Body of pancreas (tissue), 4 donors: ENCODE measurements around the gene SMOC2. TPM values are rescaled to one million over a fixed set of nuclear protein-coding genes. Genes with fewer than 3 reads are reported as not detected.

ENCODE experiments used
- ATAC-seq: fragments of 150-250 bp; one replicate; pipeline ENCODE4 v1.9.1; 2016
- DNase-seq, 4 donors: peaks; one replicate each; pipeline ENCODE4 v3.0.0-alpha.2; 2019
- H3K27ac ChIP-seq, 4 donors: fragments of 200-600 bp; sonication (generic); 1 replicate in 3 of 4; 2 replicates in 1 of 4; pipeline versions ENCODE4 v1.5.1 to v1.6.1; 2016 to 2019; ENCODE audit warnings: mild to moderate bottlenecking in 1 of 4, mixed read lengths in 1 of 4, moderate library complexity in 1 of 4
- H3K27me3 ChIP-seq, 2 donors: fragments of 200-600 bp; sonication (generic); one replicate each; pipeline ENCODE4 v1.6.0; 2016; ENCODE audit warnings: mild to moderate bottlenecking in 1 of 2
- H3K36me3 ChIP-seq, 2 donors: fragments of 200-600 bp; sonication (generic); replicated peaks in 1 of 2; 2 replicates each; pipeline ENCODE4 v1.5.1; 2016; ENCODE audit warnings: low read depth in 2 of 2; ENCODE audit not compliant: insufficient read depth in 1 of 2
- H3K4me1 ChIP-seq: fragments of 200-600 bp; sonication (generic); one replicate; pipeline ENCODE4 v1.6.0; 2016
- H3K4me3 ChIP-seq, 2 donors: fragments of 200-600 bp; sonication (generic); 1 replicate in 1 of 2; 2 replicates in 1 of 2; pipeline ENCODE4 v1.5.1; 2016 to 2019
- H3K9me3 ChIP-seq, 3 donors: fragments of 200-600 bp; sonication (generic); 1 replicate in 2 of 3; 2 replicates in 1 of 3; pipeline ENCODE4 v1.5.1; 2016
- POLR2A ChIP-seq, 3 donors: fragments of 450-650 bp; IDR thresholded peaks; one replicate each; pipeline ENCODE4 v1.6.1; 2016; ENCODE audit warnings: antibody characterized with exemption in 3 of 3, mild to moderate bottlenecking in 2 of 3
- WGBS, 2 donors: methylation state at CpG; one replicate each; pipeline ENCODE4 v1.1.5; 2017; 5-methylcytosine and 5-hydroxymethylcytosine counted together
- intact Hi-C: fragments of 100-400 bp; cut with DNase I; formaldehyde crosslinking; loops from one replicate; pipeline ENCODE4 v1.15.1; 2023
- total RNA-seq, 2 donors: library from RNA; depleted of rRNA; stranded (reverse); fragments of >200 nt; gene quantifications; one replicate each; pipeline ENCODE4 v1.1.0, GENCODE V29; 2016
- TF ChIP-seq, protein P1 (sequence below), 7 experiments: fragments of 450-650 bp in 4 of 7; fragments of 200-600 bp in 3 of 7; sonication (generic) in 3 of 7; IDR thresholded peaks; one replicate each; pipeline ENCODE4 v1.5.1; 2016 to 2019; ENCODE audit warnings: antibody characterized with exemption in 7 of 7

Gene SMOC2
- total RNA-seq, 2 donors from 2014 or later = 22.7 to 31.4 TPM

GRCh38 chr6:168407842-168408241 lies 33.1 kb upstream of the SMOC2 start:
- H3K27ac ChIP-seq = no peak overlapping the region
- intact Hi-C loops = no loop called here
- H3K4me3 ChIP-seq = no peak overlapping the region
- H3K4me1 ChIP-seq = no peaks in the 10 kb centered on the region
- DNase-seq = no peak
- H3K27me3 ChIP-seq = no peaks in the 10 kb centered on the region
- H3K9me3 ChIP-seq = no peaks in the 10 kb centered on the region
- WGBS, 2 donors = 67 to 80% methylated on average over 8 of the region's 8 CpGs
- no peaks in the 10 kb centered on the region for H3K36me3 ChIP-seq
- ATAC-seq = no peak
- TF ChIP-seq, protein P1, sequence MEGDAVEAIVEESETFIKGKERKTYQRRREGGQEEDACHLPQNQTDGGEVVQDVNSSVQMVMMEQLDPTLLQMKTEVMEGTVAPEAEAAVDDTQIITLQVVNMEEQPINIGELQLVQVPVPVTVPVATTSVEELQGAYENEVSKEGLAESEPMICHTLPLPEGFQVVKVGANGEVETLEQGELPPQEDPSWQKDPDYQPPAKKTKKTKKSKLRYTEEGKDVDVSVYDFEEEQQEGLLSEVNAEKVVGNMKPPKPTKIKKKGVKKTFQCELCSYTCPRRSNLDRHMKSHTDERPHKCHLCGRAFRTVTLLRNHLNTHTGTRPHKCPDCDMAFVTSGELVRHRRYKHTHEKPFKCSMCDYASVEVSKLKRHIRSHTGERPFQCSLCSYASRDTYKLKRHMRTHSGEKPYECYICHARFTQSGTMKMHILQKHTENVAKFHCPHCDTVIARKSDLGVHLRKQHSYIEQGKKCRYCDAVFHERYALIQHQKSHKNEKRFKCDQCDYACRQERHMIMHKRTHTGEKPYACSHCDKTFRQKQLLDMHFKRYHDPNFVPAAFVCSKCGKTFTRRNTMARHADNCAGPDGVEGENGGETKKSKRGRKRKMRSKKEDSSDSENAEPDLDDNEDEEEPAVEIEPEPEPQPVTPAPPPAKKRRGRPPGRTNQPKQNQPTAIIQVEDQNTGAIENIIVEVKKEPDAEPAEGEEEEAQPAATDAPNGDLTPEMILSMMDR (IDR thresholded peaks at IDR 0.05) = no peak
- TF ChIP-seq POLR2A (IDR thresholded peaks at IDR 0.05) = no peak

DNA sequence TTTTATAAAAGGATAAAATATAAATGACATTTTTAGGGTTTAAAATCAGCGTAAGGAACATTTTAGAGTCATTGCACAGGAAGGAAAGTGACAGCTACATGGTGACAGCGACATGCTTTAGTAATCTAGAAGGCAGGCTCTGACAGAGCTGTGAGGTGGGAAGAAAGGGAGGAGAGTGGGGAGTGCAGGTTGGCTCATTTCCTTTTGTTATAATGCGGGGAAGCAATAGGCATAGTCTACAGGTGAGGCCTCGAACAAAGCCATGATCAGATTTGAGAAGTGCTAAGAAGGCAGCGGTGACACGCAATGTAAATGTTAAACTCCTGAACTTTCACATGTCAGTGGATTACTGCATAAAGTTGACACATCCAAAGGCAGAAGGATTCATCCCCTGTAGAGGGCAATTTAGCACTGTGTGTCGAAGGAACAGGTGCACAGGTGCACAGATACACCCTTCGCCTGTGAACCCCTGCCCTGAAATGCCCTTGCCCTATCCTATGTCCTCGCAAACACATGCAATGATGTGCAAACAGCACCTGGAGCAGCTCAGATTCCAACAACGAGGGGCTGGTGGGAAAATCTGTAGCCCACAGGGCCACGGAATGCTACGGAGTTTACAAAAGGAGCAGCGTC lies 32.4 kb upstream of the SMOC2 start:
- no peak for TF ChIP-seq POLR2A (IDR thresholded peaks at IDR 0.05)
- TF ChIP-seq, protein P1 (IDR thresholded peaks at IDR 0.05) = no peak
- H3K27ac ChIP-seq = no peak overlapping the region
- H3K27me3 ChIP-seq = no peaks in the 10 kb centered on the region
- H3K4me1 ChIP-seq = no peaks in the 10 kb centered on the region
- no peaks in the 10 kb centered on the region for H3K36me3 ChIP-seq
- DNase-seq (no peak), ATAC-seq (no peak)
- H3K4me3 ChIP-seq = no peak overlapping the region
- no peaks in the 10 kb centered on the region for H3K9me3 ChIP-seq
- 78 to 85% methylated on average over 13 of the region's 13 CpGs for WGBS, 2 donors
- intact Hi-C loops = no loop called here

- TF ChIP-seq, protein P1 (IDR thresholded peaks at IDR 0.05) = no peak
- no peak for TF ChIP-seq POLR2A (IDR thresholded peaks at IDR 0.05)
- DNase-seq (no peak), ATAC-seq (no peak)
- Histone ChIP-seq H3K9me3 (no peaks in the 10 kb centered on the region), H3K27me3 (no peaks in the 10 kb centered on the region), H3K27ac (no peak overlapping the region), H3K4me1 (no peaks in the 10 kb centered on the region), H3K4me3 (no peak overlapping the region), H3K36me3 (no peaks in the 10 kb centered on the region)
- intact Hi-C loops = no loop called here
- 82 to 84% methylated on average over 8 of the region's 8 CpGs for WGBS, 2 donors
Observed at GRCh38 chr6:168410035-168410434, 30.9 kb upstream of the SMOC2 start.

GRCh38 chr6:168410554-168411011 lies 30.4 kb upstream of the SMOC2 start:
- Histone ChIP-seq H3K27me3 (no peaks in the 10 kb centered on the region), H3K9me3 (no peaks in the 10 kb centered on the region), H3K27ac (no peak overlapping the region), H3K4me1 (no peaks in the 10 kb centered on the region), H3K36me3 (no peaks in the 10 kb centered on the region), H3K4me3 (no peak overlapping the region)
- DNase-seq = no peak
- intact Hi-C loops = no loop called here
- TF ChIP-seq, protein P1 (IDR thresholded peaks at IDR 0.05) = no peak
- no peak for TF ChIP-seq POLR2A (IDR thresholded peaks at IDR 0.05)
- no peak for ATAC-seq
- 52 to 69% methylated on average over 11 to 18 of the region's 19 CpGs for WGBS, 2 donors

- intact Hi-C loops = no loop called here
- ATAC-seq (no peak), DNase-seq (no peak)
- no peaks in the 10 kb centered on the region for H3K27me3 ChIP-seq
- TF ChIP-seq, protein P1 (IDR thresholded peaks at IDR 0.05) = no peak
- no peak for TF ChIP-seq POLR2A (IDR thresholded peaks at IDR 0.05)
- no peaks in the 10 kb centered on the region for H3K9me3 ChIP-seq
- no peak overlapping the region for H3K4me3 ChIP-seq
- no peaks in the 10 kb centered on the region for H3K4me1 ChIP-seq
- no peaks in the 10 kb centered on the region for H3K36me3 ChIP-seq
- H3K27ac ChIP-seq = no peak overlapping the region
- WGBS, 2 donors = 79 to 89% methylated on average over 16 to 20 of the region's 21 CpGs
Observed at GRCh38 chr6:168411130-168411529, 29.9 kb upstream of the SMOC2 start.
